Calu3 (cell line): ENCODE data around the gene MSMP. TPM values are rescaled to one million over a fixed set of nuclear protein-coding genes. Genes with fewer than 3 reads are reported as not detected.

Source experiments
- BruUV-seq: library from RNA; stranded (reverse); fragments of 400-500 nt; replicated peaks from 2 replicates; lab custom pipeline; 2021; lab: Mats Ljungman, UMichigan
- CTCF ChIA-PET: fragments of 300-600 bp; sonication (Branson Sonifier 250); formaldehyde crosslinking; loops from one replicate; lab custom pipeline; 2022; ENCODE audit warnings: antibody characterized with exemption; lab: Charles Lee
- DNase-seq: peaks from one replicate; pipeline ENCODE4 v3.0.0; 2022
- H3K27ac Mint-ChIP-seq: one replicate; pipeline ENCODE4 v1.8.0; 2022; ENCODE audit warnings: mixed read lengths; ENCODE audit not compliant: unreplicated experiment
- H3K27me3 Mint-ChIP-seq: one replicate; pipeline ENCODE4 v1.8.0; 2022; ENCODE audit warnings: mixed read lengths; ENCODE audit not compliant: unreplicated experiment
- H3K36me3 Mint-ChIP-seq: one replicate; pipeline ENCODE4 v1.8.0; 2022; ENCODE audit warnings: mild to moderate bottlenecking, moderate library complexity, mixed read lengths; ENCODE audit not compliant: insufficient read depth, unreplicated experiment
- H3K4me1 Mint-ChIP-seq: one replicate; pipeline ENCODE4 v1.8.0; 2022; ENCODE audit warnings: mild to moderate bottlenecking, low read depth, mixed read lengths; ENCODE audit not compliant: unreplicated experiment
- H3K4me3 Mint-ChIP-seq: one replicate; pipeline ENCODE4 v1.8.0; 2022; ENCODE audit warnings: mild to moderate bottlenecking, low read depth, moderate library complexity, mixed read lengths; ENCODE audit not compliant: unreplicated experiment
- H3K9me3 Mint-ChIP-seq: one replicate; pipeline ENCODE4 v1.8.0; 2022; ENCODE audit warnings: low read depth, mixed read lengths; ENCODE audit not compliant: unreplicated experiment
- intact Hi-C: fragments of 100-400 bp; cut with micrococcal nuclease; formaldehyde crosslinking; loops from one replicate; pipeline ENCODE4 v1.10.0; 2022; ENCODE audit not compliant: unreplicated experiment
- total RNA-seq: library from RNA; stranded (reverse); gene quantifications from 2 replicates; pipeline ENCODE4 v1.2.3, GENCODE V29; 2022
- TF ChIP-seq, protein P1 (sequence below): fragments of 200-600 bp; IDR thresholded peaks from one replicate; pipeline ENCODE4 v1.8.0; 2022; ENCODE audit warnings: antibody characterized with exemption; ENCODE audit not compliant: unreplicated experiment

Gene MSMP
- total RNA-seq, 1 experiment from 2014 or later, result not detected

DNA sequence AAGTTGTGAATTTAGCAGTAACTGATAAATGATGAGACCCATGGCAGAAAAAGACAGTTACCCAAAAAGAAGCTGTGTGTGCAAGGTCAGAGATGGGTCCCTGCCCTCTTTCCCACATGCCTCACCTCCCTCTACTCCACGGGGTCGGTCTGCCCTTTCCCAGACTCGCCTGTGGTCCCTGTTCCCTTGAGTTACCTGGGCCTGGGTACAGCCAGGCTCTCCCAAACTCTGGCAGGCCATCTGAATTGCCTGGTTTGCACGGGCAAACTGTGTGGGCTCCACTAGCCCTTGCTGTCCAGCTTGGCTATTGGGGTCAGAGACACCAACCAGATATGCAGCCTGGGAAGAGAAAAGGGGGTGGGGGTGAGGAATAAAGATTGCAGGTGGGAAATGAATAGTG lies 45.9 kb downstream of the MSMP start:
- CTCF ChIA-PET, result no interaction called here

DNA sequence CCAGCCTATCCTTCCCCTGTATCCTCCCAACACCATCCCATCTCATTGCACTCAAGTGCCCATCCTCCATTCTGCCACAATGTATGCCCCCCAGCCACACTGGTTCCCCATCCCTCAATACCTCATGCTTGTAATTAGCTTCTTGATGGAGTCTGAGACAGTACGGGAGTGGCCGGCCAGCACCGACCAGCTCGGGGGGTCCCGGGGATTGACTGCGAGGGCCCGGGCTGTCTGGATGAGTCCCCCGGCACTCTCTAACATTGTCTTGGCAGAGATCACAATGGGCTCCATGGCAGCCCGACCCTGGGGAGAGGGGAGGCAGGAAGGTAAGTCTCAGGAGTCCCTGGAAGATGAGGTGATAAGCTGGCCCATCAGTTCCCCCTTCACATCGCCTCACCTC lies 47.1 kb downstream of the MSMP start:
- no peak overlapping the region for H3K27ac Mint-ChIP-seq
- CTCF ChIA-PET, result no interaction called here
- TF ChIP-seq, protein P1, sequence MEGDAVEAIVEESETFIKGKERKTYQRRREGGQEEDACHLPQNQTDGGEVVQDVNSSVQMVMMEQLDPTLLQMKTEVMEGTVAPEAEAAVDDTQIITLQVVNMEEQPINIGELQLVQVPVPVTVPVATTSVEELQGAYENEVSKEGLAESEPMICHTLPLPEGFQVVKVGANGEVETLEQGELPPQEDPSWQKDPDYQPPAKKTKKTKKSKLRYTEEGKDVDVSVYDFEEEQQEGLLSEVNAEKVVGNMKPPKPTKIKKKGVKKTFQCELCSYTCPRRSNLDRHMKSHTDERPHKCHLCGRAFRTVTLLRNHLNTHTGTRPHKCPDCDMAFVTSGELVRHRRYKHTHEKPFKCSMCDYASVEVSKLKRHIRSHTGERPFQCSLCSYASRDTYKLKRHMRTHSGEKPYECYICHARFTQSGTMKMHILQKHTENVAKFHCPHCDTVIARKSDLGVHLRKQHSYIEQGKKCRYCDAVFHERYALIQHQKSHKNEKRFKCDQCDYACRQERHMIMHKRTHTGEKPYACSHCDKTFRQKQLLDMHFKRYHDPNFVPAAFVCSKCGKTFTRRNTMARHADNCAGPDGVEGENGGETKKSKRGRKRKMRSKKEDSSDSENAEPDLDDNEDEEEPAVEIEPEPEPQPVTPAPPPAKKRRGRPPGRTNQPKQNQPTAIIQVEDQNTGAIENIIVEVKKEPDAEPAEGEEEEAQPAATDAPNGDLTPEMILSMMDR, result no peak
- no peaks in the 10 kb centered on the region for H3K27me3 Mint-ChIP-seq
- intact Hi-C loops, result no loop called here
- H3K4me3 Mint-ChIP-seq, result no peak overlapping the region
- no peaks in the 10 kb centered on the region for H3K9me3 Mint-ChIP-seq
- peaks cover 32% of the 10 kb centered on the region for H3K36me3 Mint-ChIP-seq
- TSS peak; percentile 18 for BruUV-seq
- no peak for DNase-seq
- H3K4me1 Mint-ChIP-seq, result no peaks in the 10 kb centered on the region

More for the DNA sequence above, 45.9 kb downstream of the MSMP start:
- no TSS peak for BruUV-seq
- Mint-ChIP-seq H3K27ac (no peak overlapping the region), H3K27me3 (no peaks in the 10 kb centered on the region), H3K4me3 (no peak overlapping the region), H3K9me3 (no peaks in the 10 kb centered on the region), H3K4me1 (no peaks in the 10 kb centered on the region), H3K36me3 (peaks cover 32% of the 10 kb centered on the region)
- DNase-seq, result no peak
- intact Hi-C loops, result no loop called here
- TF ChIP-seq, protein P1, result no peak

DNA sequence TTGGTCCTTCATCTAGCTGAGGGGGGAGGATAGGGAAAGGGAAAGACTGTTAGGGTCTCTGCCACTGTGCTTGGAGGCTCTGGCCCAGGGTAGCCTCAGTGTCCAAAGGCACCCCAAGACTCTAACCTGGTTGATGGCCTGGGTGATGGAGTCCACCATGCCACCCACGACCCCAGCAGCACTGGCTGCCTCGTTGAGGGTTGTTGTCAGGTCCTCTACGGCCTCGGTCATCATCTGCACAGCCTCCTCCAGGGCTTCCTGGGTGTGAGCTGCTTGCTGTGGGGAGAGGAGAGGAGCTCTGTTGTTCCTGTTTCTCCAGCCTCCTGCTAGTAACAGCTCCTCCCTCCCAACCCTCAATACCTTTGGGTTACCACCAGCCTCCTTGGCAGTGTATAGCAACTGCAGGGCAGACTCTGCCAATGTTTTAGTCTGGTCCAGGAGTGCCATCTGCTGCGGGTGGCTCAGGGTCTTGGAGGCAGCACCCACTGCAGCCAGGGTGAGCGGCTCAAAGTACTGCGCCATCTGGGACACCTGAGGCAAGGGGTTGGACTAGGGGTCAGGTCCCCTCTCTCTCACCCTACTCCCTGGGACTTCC lies 48.1 kb downstream of the MSMP start:
- TF ChIP-seq, protein P1, result no peak
- Mint-ChIP-seq H3K4me3 (no peak overlapping the region), H3K9me3 (no peaks in the 10 kb centered on the region), H3K27me3 (no peaks in the 10 kb centered on the region), H3K36me3 (peaks cover 27% of the 10 kb centered on the region), H3K4me1 (no peaks in the 10 kb centered on the region), H3K27ac (no peak overlapping the region)
- BruUV-seq, result no TSS peak
- DNase-seq, result no peak
- CTCF ChIA-PET, result no interaction called here
- intact Hi-C loops, result no loop called here

DNA sequence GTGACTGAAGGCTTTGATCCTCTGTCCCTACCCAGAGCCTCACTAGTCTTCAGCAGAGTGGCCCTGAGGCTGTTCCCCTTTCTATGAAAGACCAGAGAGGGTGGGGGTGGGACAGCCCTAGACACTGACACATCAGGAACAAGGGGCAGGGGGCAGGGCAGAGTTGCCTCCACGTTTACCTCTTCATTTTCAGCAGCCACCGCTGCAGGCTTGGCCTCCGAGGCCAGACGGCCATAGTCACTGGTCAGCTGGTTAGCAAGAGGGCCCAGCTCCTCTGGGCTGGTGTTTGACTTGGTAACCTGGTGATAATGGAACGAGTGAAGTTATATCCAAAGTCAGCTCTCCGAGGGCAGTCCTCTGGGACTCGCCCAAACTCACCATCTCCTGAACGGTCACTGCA lies 48.7 kb downstream of the MSMP start:
- BruUV-seq, result no TSS peak
- Mint-ChIP-seq H3K36me3 (peaks cover 27% of the 10 kb centered on the region), H3K4me1 (no peaks in the 10 kb centered on the region), H3K27ac (no peak overlapping the region), H3K4me3 (no peak overlapping the region), H3K27me3 (no peaks in the 10 kb centered on the region), H3K9me3 (no peaks in the 10 kb centered on the region)
- TF ChIP-seq, protein P1, result no peak
- intact Hi-C loops, result no loop called here
- CTCF ChIA-PET, result no interaction called here
- no peak for DNase-seq
